ENCODE data around the gene RNU6-9. TPM values are rescaled to one million over a fixed set of nuclear protein-coding genes. Genes with fewer than 3 reads are reported as not detected.
"Not testable (repeated sequence)": the region's sequence is repeated elsewhere in the genome, so short reads cannot be mapped to it uniquely, and the experiment has no call there.

The RNU6-9 gene
- total RNA-seq, 1 donor from 2014 or later: not detected

DNA sequence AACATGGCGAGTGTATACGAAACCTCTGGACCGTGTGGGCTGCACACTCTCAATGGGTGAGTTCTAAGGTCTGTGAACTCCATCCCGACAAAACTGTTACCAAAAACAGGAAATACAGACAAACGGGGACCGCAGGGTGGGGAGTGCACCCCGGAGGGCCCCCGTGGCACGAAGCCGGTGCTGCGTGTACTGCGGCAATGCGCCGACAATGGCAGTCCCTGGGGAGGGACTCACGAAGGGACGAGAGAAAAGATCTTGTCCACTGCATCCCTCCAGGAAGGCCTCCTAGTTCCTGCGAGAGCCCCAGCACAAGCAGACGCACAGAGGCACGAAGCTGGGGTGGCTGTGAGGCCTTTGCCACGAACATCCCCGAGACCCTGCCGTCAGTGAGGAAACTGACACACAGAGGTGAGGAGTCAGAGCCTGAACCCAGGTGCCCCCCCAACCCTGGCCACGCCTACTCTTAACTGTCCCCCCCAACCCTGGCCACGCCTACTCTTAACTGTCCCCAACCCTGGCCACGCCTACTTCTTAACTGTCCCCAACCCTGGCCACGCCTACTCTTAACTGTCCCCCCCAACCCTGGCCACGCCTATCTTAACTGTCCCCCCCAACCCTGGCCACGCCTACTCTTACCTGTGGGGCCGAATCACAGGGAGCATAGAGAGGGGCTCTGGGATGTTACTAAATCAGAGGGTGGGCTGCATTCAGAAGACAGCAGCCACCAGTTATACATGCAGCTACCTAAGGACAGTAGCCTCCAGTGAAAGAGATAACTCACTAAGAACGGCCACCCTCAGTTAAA, 4.5 kb upstream of the RNU6-9 start:
- ATAC-seq (no peak), DNase-seq (ENCODE audit: missing footprints) (no peak)
- intact Hi-C loops (cut with DNase I): no loop called here

DNA sequence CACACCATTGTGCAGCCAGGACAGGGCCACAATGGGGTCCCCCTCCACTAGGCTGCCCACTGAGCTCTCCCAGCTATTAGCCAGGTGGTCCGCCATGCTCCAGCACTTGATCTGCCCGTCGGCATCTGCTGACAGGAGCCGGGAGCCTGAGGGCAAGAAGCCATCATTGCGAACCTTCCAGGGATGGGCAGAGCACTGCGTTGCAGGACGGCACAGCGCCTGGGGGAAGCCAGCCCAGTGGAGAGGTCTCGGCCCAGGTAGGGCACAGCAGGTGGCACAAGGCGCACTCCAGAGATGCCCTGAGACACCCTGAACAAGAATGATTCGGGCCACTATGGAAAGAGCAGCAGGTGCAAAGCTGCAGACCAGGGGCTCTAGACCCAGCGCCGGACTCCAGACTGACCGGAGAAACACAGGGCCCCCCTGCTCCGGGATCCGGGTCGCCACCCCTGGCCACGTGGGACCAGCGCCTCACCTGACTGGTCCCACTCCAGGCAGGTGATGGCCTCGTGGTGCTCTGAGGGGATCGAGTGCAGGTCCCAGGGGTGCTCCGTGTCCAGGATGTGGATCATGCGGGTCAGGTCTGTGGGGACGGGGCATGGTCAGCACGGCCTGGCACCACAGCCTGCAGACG, 3.5 kb upstream of the RNU6-9 start:
- intact Hi-C loops (cut with DNase I): no loop called here
- DNase-seq (ENCODE audit: missing footprints) (no peak), ATAC-seq (no peak)

DNA sequence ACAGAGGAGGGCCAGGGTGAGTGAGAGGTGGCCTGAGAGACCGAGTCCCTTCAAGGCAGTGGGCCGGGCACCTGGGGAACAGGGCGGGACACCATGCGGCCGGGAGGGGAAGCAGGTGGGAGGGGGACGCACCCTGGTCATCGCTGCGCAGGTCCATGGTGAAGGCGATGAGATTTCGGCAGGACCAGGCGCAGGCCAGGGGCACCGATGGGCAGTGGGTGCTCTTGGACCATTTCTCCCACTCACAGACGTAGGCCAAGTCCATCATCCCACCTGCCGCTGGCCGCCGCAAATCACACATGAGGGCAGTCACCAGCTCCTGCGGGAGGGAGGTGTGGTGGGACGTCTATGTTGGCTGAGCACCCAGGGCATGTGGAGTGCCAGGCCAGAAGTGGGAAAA, 2.5 kb upstream of the RNU6-9 start:
- intact Hi-C loops (cut with DNase I): no loop called here
- no peak for ATAC-seq
- no peak for DNase-seq (ENCODE audit: missing footprints)

DNA sequence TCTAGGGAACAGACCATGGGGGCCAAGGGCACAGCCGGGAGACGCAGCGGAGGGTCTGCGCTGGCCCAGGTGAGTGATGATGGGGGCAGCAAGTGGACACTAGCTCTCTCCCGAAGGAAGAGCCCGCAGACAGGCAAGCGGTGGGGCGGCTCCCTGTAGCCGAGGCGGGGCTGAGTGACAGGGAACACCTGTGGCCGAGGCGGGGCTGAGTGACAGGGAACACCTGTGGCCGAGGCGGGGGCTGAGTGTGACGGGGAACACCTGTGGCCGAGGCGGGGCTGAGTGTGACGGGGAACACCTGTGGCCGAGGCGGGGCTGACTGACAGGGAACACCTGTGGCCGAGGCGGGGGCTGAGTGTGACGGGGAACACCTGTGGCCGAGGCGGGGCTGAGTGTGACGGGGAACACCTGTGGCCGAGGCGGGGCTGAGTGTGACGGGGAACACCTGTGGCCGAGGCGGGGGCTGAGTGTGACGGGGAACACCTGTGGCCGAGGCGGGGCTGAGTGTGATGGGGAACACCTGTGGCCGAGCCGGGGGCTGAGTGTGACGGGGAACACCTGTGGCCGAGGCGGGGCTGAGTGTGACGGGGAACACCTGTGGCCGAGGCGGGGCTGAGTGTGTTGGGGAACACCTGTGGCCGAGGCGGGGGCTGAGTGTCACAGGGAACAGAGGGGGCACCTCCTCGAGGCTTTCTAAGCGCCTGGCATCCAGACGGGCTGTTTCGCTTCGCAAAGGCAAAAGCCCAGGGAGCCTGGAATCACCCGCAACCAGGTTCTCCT, 1.7 kb upstream of the RNU6-9 start:
- DNase-seq (ENCODE audit: missing footprints); intact Hi-C loops (cut with DNase I); ATAC-seq: not testable (repeated sequence)

DNA sequence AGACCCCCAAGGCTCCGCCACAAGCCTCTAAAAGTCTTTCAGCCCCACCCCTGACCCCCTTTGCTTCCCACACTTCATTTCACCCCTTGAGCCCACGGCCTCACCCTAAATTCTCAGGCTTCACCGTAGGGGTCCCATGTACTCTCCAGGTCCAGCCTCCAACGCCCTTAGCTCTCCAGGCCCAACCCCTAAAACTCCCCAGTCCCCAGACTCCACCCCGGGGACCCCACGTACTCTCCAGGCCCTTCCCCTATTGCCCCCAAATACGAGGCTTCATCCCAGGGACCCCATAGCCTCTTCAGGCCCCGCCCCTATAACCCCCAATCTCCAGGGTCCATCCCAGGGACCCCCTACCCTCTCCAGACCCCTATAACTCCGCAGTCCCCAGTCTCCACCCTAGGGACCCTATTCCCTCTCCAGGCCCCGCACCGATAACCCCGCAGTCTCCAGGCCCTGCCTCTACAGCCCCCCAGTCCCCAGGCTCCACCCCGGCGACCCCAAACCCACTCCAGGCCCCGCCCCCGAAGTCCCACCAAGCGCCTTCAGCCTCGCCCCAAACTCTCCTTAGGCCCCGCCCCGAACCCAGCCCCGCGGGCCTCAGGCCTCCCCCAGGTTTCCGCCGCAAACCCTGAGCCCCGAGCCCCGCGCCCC, 916 bp upstream of the RNU6-9 start:
- ATAC-seq (no peak), DNase-seq (ENCODE audit: missing footprints) (no peak)
- intact Hi-C loops (cut with DNase I): no loop called here

DNA sequence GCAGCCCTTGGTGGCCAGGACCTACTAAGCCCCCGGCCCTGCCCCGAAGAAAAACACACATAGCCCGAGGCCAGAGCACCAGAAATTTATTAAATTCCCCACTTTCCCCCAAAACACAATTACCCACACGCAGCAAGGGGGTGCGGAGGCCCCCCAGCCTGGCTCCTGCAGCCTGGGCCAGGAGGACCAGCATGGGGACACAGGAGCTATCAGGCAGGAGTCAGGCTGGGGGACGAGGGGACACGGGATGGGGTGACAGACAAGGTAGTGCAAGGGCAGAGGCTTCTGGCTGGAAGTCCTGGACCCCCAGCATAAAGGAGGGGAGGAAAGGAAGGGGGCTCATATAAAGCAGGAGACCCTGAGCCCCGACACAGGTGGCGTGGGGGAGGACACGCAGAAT, 3.1 kb downstream of the RNU6-9 start:
- ATAC-seq: no peak
- intact Hi-C loops (cut with DNase I): no loop called here
- DNase-seq (ENCODE audit: missing footprints): no peak

DNA sequence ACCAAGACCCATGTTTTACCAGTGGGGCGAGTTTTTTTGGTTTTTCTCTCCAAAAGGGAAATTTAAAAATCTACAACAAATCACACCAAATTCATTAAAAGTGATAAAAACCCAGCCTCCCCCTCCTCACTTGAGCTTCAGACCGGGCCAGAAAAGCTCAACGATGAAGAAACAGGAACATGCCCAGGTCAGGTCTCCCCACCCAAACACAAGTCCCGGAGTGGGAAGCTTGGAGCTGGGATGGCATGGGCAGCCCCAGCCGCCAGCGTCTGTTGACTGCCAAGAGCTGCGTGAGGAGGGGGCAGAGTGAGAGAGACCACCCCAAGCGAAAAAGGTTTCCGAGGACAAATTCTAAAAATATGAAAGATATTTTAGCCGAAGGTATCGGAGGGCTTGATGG, 3.7 kb downstream of the RNU6-9 start:
- no peak for DNase-seq (ENCODE audit: missing footprints)
- intact Hi-C loops (cut with DNase I): no loop called here
- ATAC-seq: no peak

DNA sequence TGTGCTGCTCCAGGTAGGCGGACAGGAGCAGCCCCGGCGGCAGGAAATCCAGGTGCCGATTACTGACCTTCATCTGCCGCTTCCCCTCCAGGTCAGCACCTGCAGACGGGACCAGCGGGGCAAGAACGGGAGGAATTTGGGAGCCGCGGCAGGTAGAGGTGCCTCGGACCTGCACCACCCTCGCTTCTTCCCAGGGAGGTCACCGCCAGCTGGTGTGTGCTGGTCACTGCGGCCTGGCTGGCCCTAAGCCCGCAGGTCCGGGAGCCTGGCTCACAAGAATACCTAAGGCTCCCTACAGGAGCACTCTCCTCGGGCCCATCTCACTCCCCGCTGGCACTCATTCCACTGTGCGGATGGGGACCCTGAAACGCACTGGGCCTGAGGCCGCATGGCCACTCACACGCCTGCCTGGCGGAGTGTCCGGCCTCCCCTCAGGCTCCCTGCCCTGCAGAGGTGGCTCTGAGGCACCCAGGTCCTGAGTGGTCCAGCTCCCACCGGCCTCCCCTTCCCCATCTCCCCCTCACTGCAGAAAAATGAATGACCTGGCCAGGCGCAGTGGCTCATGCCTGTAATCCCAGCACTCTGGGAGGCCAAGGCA, 4.3 kb downstream of the RNU6-9 start:
- intact Hi-C loops (cut with DNase I): no loop called here
- ATAC-seq: no peak
- DNase-seq (ENCODE audit: missing footprints): no peak

DNA sequence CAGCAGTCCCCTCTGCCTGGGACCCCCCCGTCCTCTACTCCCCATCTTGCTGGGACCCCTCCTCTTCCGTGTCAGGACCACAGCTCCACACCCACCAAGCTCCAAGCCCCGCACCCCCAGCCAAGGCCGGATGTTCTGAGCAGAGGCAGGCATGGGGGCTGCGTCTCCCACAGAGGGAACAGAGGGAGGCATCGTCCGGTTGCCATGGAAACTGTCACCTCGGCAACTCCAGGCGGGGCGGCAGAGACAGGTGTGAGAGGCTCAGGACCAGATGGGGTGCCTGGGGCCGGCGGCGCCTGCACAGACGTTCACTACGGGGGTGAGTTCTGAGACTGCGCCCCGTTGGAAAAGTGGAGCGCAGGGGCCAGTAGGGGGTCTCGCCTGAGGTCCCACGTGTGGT, 5.4 kb downstream of the RNU6-9 start:
- intact Hi-C loops (cut with DNase I): no loop called here
- ATAC-seq (no peak), DNase-seq (ENCODE audit: missing footprints) (no peak)

DNA sequence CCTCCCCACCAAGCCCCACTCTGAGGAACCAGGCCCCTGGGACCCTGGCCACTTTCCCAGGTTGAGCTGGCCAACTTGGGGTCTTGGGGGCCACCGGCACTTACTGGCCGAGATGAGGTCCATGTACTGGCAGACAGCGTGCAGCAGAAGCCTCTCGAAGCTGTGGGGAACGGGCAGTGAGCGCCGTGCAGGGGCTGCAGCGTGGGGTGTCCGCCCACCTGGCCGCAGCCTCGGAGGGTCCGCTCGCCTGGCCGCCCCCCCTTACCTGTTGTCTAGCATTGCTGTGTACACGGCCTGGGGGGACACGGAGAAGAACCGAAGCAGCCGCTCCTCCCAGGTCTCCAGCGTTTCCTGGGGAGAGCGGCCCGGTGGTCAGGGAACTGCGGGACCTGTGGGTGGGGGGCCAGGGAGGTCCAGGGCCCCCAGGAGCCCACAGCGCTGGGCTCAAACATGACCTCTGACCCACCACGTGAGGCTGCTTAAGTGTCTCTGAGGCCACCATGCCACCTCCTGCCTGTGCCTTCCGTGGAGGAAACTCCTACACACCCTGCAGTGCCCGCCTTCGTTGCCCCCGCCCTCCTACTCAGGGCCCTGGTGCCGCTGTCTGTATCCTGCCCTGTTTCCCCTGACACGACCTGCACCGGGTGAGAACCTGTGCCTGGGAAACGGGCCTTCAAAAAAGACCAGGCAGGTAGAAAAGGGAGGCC, 6.2 kb downstream of the RNU6-9 start:
- ATAC-seq: no peak
- intact Hi-C loops (cut with DNase I): no loop called here
- DNase-seq (ENCODE audit: missing footprints): no peak

DNA sequence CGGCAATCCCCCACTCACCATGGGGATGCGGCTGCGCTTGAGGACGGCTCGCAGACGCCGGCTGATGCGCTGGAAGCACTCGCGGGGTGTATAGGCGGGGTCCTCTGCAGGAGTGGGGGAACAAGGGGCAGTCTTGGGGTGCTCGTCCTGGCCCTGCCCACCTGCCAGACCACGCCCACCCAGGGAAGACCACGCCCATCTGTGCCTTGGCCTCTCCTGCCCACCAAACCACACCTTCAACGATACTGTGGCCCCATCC, 6.7 kb downstream of the RNU6-9 start:
- intact Hi-C loops (cut with DNase I): no loop called here
- no peak for ATAC-seq
- no peak for DNase-seq (ENCODE audit: missing footprints)

DNA sequence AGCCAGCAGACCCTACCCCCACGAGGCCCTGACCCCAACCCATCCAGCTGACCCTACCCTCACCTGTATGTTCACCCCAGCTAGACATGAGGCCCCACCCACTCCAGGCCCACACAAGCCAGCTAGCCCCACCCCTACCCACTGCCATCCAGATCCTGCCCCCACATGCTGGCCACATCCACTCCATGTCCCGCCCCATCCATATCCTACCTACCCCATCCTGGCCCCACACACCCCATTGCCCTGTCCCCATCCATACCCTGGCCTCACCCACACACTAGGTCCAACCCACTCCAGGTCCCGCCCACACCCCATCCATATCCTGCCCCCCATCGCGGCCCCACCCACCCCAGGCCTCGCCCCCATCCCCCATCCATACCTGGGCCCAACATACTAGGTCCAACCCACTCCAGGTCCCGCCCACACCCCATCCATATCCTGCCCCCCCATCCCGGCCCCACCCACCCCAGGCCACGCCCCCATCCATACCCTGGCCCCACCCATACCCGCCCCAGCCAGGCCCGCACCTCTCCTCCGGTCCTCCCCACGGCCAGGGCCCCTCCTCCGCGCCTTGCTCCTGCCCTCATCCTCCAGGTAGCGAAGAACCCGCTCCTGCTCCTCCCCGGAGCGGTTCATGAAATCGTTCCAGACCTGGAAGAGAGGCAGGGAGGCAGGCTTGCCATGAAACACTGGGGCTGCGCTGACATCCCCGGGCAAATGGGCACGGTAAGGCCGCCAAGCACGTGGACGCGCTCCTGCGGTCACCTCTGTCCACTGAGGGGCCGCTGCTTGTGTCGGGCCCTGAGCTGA, 7.2 kb downstream of the RNU6-9 start:
- ATAC-seq (peak; percentile 9), DNase-seq (ENCODE audit: missing footprints) (no peak)
- intact Hi-C loops (cut with DNase I): no loop called here

DNA sequence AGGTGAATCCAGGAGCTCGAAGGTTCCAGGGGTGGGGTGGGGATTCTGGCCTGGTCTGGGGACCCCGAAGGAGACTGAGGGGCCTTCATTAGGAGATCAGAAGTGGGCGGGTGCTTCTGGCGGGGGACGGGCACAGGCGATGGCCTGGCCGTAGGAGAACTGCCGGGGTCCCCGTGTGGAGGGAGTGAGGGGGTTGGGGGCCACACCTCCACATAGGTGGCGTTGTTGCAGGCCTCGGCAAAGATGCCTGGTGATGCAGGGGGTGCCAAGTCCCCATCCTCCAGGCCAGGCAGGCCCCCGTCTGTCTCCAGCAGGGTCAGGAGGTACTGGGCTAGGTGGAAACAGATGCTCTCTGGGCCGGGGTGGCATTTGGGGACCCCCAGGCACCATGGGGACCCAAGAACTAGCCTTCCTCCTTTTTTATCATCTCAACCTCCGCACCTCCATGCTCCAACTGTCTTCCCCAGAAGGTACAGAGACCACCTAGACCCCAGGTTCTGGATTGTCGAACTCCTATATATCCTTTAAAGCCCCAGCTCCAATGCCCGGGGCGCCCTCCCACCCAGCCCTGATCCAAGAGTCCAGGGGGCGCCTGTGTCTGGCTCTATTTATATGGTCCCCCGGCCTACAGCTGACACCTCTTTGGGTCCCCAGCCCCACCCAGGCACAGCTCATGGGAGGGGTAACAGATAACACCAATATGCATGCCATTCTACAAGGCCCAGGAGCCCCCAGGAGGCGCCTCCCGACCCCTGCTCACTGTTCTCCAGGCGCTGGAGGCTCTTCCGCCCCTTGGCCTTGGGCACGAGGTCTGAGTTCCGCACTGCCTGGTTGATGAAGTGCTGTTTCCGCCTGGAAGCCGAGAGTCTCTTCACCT, 8.2 kb downstream of the RNU6-9 start:
- DNase-seq (ENCODE audit: missing footprints) (no peak), ATAC-seq (no peak)
- intact Hi-C loops (cut with DNase I): no loop called here

DNA sequence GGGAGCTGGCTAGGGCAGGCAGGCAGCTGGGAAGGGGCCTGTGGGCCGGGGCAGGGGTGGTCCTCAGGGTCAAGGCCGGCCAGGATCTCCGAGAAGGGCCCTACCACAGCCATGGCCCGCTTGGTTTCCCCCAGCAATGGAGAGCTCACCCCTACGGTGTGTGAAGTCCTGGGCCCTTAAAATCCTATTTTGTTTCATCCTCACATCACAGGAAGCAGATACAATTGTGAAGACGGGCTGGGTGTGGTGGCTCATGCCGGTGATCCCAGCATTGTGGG, 8.7 kb downstream of the RNU6-9 start:
- ATAC-seq: no peak
- no peak for DNase-seq (ENCODE audit: missing footprints)
- intact Hi-C loops (cut with DNase I): no loop called here

DNA sequence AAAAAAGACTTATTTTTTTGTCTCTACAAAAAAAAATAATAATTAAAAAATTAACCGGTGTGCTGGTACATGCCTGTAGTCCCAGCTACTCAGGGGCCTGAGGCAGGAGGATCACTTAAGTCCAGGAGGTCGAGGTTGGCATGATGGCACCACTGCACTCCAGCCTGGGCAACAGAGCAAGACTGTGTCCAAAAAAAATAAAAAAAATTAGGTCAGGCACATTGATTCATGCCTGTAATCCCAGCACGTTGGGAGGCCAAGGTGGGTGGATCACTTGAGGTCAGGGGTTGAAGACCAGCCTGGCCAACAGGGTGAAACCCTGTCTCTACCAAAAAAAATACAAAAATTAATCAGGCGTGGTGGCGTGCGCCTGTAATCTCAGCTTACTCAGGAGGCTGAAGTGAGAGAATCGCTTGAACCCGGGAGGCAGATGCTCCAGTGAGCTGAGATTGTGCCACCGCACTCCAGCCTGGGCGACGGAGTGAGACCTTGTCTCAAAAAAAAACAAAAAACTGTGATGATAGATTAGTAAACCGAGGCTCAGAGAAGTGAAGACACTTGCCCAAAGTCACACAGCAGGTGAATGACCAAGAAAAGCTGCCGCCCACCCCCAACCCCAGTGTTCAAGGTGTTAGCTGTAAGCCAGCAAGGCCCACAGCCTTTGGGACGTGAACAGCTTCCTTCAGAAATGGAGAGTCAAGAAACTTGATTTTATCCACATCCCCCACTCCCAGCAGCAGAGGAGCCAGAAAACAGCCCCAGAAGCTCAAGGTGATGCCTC, 9.4 kb downstream of the RNU6-9 start:
- ATAC-seq (no peak), DNase-seq (ENCODE audit: missing footprints) (no peak)
- intact Hi-C loops (cut with DNase I): no loop called here

DNA sequence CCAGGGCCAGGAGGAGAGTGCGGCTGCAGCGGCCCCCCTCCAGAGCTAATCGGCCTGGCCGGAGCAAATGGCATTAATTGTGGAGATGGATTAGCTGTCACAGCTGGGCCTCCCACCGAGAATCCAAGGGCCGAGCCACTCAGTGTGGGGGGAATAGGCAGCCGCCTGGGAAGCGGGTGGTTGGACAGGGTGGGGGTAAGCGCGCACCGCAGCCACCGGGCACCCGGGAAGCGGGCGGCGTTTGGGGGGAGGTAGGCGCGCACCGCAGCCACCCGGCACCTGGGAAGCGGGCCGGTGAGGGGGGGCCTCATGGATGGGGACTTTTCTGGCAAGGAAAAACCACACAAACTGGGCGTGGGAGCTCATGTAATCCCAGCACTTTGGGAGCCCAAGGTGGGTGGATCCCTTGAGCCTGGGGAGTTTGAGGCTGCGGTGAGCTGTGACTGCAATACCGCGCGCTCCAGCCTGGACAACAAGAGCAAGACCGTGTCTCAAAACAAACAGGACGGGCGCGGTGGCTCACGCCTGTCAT, 10.0 kb downstream of the RNU6-9 start:
- ATAC-seq: no peak
- intact Hi-C loops (cut with DNase I): no loop called here
- DNase-seq (ENCODE audit: missing footprints): no peak
